Measurements from ENCODE around the gene SLC25A41.

DNA sequence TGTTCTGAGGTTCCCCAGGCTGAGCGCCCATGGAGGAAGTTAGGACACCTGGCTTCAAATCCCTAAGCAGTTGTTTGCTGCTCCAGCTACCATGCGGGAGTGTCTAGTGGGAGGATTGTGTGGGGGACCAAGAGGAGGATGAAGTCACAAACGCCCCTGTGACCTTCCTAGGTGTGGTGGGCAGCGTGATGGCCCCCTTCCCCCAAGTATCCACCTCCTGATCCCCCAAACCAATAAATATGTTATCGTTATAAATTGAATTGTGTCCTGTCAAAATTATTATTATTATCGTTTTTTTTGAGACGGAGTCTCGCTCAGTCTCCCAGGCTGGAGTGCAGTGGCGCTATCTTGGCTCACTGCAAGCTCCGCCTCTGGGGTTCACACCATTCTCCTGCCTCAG, at the start of gene SLC25A41:
- TF ChIP-seq, protein P1, sequence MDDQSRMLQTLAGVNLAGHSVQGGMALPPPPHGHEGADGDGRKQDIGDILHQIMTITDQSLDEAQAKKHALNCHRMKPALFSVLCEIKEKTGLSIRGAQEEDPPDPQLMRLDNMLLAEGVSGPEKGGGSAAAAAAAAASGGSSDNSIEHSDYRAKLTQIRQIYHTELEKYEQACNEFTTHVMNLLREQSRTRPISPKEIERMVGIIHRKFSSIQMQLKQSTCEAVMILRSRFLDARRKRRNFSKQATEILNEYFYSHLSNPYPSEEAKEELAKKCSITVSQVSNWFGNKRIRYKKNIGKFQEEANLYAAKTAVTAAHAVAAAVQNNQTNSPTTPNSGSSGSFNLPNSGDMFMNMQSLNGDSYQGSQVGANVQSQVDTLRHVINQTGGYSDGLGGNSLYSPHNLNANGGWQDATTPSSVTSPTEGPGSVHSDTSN (CRISPR knock-in tag; IDR thresholded peaks at IDR 0.05; ENCODE audit: borderline replicate concordance), result no peak
- no peak for TF ChIP-seq TCF7L2 (IDR thresholded peaks at IDR 0.05; ENCODE audit: low read depth, low read length)
- no peak for TF ChIP-seq ZNF772 (CRISPR knock-in tag; IDR thresholded peaks at IDR 0.05)
- TF ChIP-seq NFE2L1 (CRISPR knock-in tag; IDR thresholded peaks at IDR 0.05; ENCODE audit: borderline replicate concordance), result no peak
- TF ChIP-seq NFE2L2 (IDR thresholded peaks at IDR 0.05; ENCODE audit: low read length), result no peak
- TF ChIP-seq TBP (CRISPR knock-in tag; IDR thresholded peaks at IDR 0.05), result no peak
- TF ChIP-seq ZNF207 (IDR thresholded peaks at IDR 0.05; ENCODE audit: borderline replicate concordance), result no peak
- no peak for TF ChIP-seq CBX2 (IDR thresholded peaks at IDR 0.05; ENCODE audit: low read depth, low read length)
- TF ChIP-seq CBX2 (CRISPR knock-in tag; IDR thresholded peaks at IDR 0.05; ENCODE audit: low read depth), result no peak
- no peak for TF ChIP-seq KDM1A (CRISPR knock-in tag; IDR thresholded peaks at IDR 0.05)
- no peak for TF ChIP-seq MAFG (CRISPR knock-in tag; IDR thresholded peaks at IDR 0.05)
- TF ChIP-seq, protein P2, sequence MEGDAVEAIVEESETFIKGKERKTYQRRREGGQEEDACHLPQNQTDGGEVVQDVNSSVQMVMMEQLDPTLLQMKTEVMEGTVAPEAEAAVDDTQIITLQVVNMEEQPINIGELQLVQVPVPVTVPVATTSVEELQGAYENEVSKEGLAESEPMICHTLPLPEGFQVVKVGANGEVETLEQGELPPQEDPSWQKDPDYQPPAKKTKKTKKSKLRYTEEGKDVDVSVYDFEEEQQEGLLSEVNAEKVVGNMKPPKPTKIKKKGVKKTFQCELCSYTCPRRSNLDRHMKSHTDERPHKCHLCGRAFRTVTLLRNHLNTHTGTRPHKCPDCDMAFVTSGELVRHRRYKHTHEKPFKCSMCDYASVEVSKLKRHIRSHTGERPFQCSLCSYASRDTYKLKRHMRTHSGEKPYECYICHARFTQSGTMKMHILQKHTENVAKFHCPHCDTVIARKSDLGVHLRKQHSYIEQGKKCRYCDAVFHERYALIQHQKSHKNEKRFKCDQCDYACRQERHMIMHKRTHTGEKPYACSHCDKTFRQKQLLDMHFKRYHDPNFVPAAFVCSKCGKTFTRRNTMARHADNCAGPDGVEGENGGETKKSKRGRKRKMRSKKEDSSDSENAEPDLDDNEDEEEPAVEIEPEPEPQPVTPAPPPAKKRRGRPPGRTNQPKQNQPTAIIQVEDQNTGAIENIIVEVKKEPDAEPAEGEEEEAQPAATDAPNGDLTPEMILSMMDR (CRISPR knock-in tag; IDR thresholded peaks at IDR 0.05), result no peak
- no peak for TF ChIP-seq POLR2G (IDR thresholded peaks at IDR 0.05; ENCODE audit: low read depth, low read length)
- TF ChIP-seq FOXM1 (CRISPR knock-in tag; IDR thresholded peaks at IDR 0.05), result no peak

Measured in HepG2 (cell line).